K562 (cell line): ENCODE results near the gene RNPEPL1. TPM values are rescaled to one million over a fixed set of nuclear protein-coding genes. Genes with fewer than 3 reads are reported as not detected.
A peak's percentile ranks its signal among the peaks of the same experiment; 100 is the strongest.

Experiments used
- L3MBTL2 ChIP-seq: fragments of 450-650 bp; IDR thresholded peaks from 2 replicates; pipeline ENCODE4 v1.6.1; 2016; ENCODE audit warnings: mild to moderate bottlenecking, moderate library complexity
- SAP30 ChIP-seq: fragments of 200-600 bp; sonication (generic); IDR thresholded peaks from 2 replicates; pipeline ENCODE4 v1.6.1; 2012; ENCODE audit warnings: borderline replicate concordance, low read depth, mild to moderate bottlenecking, moderate library complexity, low read length, control low read depth, inconsistent platforms; ENCODE audit not compliant: insufficient read depth, poor library complexity, severe bottlenecking
- SMAD2 ChIP-seq: fragments of 150-350 bp; IDR thresholded peaks from 2 replicates; pipeline ENCODE4 v1.6.1; 2014; ENCODE audit warnings: low read depth, mild to moderate bottlenecking, low read length
- SUPT5H ChIP-seq: fragments of 450-650 bp; IDR thresholded peaks from 2 replicates; pipeline ENCODE4 v1.6.1; 2016
- TGIF2 ChIP-seq: sonication (generic); formaldehyde crosslinking; IDR thresholded peaks from 2 replicates; pipeline ENCODE4 v1.8.1; 2022; ENCODE audit warnings: mild to moderate bottlenecking, missing genetic modification reagents, moderate library complexity
- ZNF232 ChIP-seq: sonication (generic); formaldehyde crosslinking; IDR thresholded peaks from 2 replicates; pipeline ENCODE4 v1.8.0; 2022; ENCODE audit warnings: mild to moderate bottlenecking, missing genetic modification reagents
- polyA plus RNA-seq, 8 experiments: library from polyadenylated mRNA; depleted of rRNA in 4 of 8; stranded (reverse) in 5 of 8; unstranded in 3 of 8; fragments of >200 nt; fragmentation: Nextera tagmentation in 2 of 8; fragmentation: Illumina TruSeq in 1 of 8; extraction: Ambion mirVana in 2 of 8; extraction: Trizol in 1 of 8; gene quantifications; 2 replicates each; pipeline versions ENCODE4 v1.2.1 to v1.2.3, GENCODE V29; 2011 to 2014; ENCODE audit warnings: inconsistent platforms in 1 of 8, missing spikeins in 1 of 8
- total RNA-seq, 7 experiments: library from RNA; depleted of rRNA in 6 of 7; stranded (reverse); fragments of >200 nt in 6 of 7; fragmentation: Illumina TruSeq in 2 of 7; extraction: Trizol in 2 of 7; gene quantifications; 2 replicates each; pipeline versions ENCODE4 v1.2.1 to v1.2.3, GENCODE V29; 2011 to 2021; ENCODE audit warnings: low replicate concordance in 1 of 7
- TF ChIP-seq, protein P1 (sequence below): fragments of 250-450 bp; sonication (Bioruptor Pico); IDR thresholded peaks from 2 replicates; pipeline ENCODE4 v1.8.0; 2021; ENCODE audit warnings: borderline replicate concordance, mild to moderate bottlenecking, moderate library complexity; ENCODE audit not compliant: poor library complexity, severe bottlenecking
- TF ChIP-seq, protein P2 (sequence below): IDR thresholded peaks from 2 replicates; pipeline ENCODE4 v1.6.1; 2014; ENCODE audit warnings: antibody characterized with exemption
- TF ChIP-seq, protein P3 (sequence below): fragments of 450-650 bp; IDR thresholded peaks from 2 replicates; pipeline ENCODE4 v1.6.1; 2016; ENCODE audit warnings: borderline replicate concordance
- TF ChIP-seq, protein P4 (sequence below): sonication (generic); formaldehyde crosslinking; IDR thresholded peaks from 2 replicates; pipeline ENCODE4 v1.5.0; 2020; ENCODE audit warnings: missing genetic modification reagents
- TF ChIP-seq, protein P5 (sequence below): sonication (generic); formaldehyde crosslinking; IDR thresholded peaks from 2 replicates; pipeline ENCODE4 v1.9.0; 2022; ENCODE audit warnings: mild to moderate bottlenecking, missing genetic modification reagents
- TF ChIP-seq, protein P6 (sequence below): fragments of 450-650 bp; formaldehyde crosslinking; IDR thresholded peaks from 2 replicates; pipeline ENCODE4 v1.4.0; 2020; ENCODE audit warnings: mild to moderate bottlenecking
- TF ChIP-seq, protein P7 (sequence below): sonication (generic); formaldehyde crosslinking; IDR thresholded peaks from 2 replicates; pipeline ENCODE4 v1.8.0; 2022; ENCODE audit warnings: mild to moderate bottlenecking, missing genetic modification reagents
- TF ChIP-seq, protein P8 (sequence below): sonication (generic); formaldehyde crosslinking; IDR thresholded peaks from 2 replicates; pipeline ENCODE4 v1.8.0; 2022; ENCODE audit warnings: missing genetic modification reagents, mild to moderate bottlenecking, moderate library complexity, borderline replicate concordance
- TF ChIP-seq, protein P9 (sequence below): fragments of 450-650 bp; IDR thresholded peaks from 2 replicates; pipeline ENCODE4 v1.6.1; 2017; ENCODE audit warnings: antibody characterized with exemption, mild to moderate bottlenecking

Gene RNPEPL1
- total and polyA plus RNA-seq, 9 of the 15 experiments (the other 6 are each of a cell fraction or from before 2014, with no cell fraction given) = 0.07 to 38.7 (median 5.6) TPM

DNA sequence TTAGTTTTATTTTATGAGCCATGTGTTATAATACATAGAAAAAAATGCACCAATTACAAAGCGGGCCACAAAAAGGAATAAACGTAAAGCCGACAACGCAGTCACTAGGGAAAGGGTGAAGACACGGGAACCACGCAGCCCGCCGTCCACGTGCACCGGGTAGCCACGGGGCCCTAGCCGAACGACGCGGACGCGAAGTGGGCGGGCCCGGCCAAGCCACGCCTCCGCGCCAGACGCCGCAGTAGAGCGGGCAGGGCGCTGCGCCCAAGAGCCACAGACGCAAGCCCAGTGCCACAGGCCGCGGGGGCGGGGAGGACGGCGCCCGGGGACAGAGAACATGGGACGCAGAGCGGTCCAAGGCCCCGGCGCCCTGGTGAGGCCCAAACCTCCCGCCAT is 8.2 kb upstream of the RNPEPL1 start, which contains the start of gene DUSP28 (continued):
- TF ChIP-seq, protein P1, sequence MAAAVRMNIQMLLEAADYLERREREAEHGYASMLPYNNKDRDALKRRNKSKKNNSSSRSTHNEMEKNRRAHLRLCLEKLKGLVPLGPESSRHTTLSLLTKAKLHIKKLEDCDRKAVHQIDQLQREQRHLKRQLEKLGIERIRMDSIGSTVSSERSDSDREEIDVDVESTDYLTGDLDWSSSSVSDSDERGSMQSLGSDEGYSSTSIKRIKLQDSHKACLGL (CRISPR knock-in tag) = peak; percentile 87
- TF ChIP-seq TGIF2 (CRISPR knock-in tag) = no peak
- TF ChIP-seq, protein P2, sequence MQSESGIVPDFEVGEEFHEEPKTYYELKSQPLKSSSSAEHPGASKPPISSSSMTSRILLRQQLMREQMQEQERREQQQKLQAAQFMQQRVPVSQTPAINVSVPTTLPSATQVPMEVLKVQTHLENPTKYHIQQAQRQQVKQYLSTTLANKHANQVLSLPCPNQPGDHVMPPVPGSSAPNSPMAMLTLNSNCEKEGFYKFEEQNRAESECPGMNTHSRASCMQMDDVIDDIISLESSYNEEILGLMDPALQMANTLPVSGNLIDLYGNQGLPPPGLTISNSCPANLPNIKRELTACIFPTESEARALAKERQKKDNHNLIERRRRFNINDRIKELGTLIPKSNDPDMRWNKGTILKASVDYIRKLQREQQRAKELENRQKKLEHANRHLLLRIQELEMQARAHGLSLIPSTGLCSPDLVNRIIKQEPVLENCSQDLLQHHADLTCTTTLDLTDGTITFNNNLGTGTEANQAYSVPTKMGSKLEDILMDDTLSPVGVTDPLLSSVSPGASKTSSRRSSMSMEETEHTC = 0 out of 2 replicates have a peak, but pooled peaks have one; percentile 17
- TF ChIP-seq, protein P3, sequence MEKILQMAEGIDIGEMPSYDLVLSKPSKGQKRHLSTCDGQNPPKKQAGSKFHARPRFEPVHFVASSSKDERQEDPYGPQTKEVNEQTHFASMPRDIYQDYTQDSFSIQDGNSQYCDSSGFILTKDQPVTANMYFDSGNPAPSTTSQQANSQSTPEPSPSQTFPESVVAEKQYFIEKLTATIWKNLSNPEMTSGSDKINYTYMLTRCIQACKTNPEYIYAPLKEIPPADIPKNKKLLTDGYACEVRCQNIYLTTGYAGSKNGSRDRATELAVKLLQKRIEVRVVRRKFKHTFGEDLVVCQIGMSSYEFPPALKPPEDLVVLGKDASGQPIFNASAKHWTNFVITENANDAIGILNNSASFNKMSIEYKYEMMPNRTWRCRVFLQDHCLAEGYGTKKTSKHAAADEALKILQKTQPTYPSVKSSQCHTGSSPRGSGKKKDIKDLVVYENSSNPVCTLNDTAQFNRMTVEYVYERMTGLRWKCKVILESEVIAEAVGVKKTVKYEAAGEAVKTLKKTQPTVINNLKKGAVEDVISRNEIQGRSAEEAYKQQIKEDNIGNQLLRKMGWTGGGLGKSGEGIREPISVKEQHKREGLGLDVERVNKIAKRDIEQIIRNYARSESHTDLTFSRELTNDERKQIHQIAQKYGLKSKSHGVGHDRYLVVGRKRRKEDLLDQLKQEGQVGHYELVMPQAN = peak; percentile 93
- TF ChIP-seq, protein P4, sequence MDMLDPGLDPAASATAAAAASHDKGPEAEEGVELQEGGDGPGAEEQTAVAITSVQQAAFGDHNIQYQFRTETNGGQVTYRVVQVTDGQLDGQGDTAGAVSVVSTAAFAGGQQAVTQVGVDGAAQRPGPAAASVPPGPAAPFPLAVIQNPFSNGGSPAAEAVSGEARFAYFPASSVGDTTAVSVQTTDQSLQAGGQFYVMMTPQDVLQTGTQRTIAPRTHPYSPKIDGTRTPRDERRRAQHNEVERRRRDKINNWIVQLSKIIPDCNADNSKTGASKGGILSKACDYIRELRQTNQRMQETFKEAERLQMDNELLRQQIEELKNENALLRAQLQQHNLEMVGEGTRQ (CRISPR knock-in tag) = peak; percentile 31
- TF ChIP-seq, protein P5, sequence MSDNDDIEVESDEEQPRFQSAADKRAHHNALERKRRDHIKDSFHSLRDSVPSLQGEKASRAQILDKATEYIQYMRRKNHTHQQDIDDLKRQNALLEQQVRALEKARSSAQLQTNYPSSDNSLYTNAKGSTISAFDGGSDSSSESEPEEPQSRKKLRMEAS = peak; percentile 94
- TF ChIP-seq SAP30 = peak; percentile 49
- TF ChIP-seq, protein P6, sequence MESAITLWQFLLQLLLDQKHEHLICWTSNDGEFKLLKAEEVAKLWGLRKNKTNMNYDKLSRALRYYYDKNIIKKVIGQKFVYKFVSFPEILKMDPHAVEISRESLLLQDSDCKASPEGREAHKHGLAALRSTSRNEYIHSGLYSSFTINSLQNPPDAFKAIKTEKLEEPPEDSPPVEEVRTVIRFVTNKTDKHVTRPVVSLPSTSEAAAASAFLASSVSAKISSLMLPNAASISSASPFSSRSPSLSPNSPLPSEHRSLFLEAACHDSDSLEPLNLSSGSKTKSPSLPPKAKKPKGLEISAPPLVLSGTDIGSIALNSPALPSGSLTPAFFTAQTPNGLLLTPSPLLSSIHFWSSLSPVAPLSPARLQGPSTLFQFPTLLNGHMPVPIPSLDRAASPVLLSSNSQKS = no peak
- TF ChIP-seq, protein P7, sequence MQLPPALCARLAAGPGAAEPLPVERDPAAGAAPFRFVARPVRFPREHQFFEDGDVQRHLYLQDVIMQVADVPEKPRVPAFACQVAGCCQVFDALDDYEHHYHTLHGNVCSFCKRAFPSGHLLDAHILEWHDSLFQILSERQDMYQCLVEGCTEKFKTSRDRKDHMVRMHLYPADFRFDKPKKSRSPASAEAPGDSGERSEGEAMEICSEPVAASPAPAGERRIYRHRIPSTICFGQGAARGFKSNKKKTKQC (CRISPR knock-in tag) = 0 out of 2 replicates have a peak, but pooled peaks have one; percentile 6
- no peak for TF ChIP-seq SMAD2
- no peak for TF ChIP-seq ZNF232 (CRISPR knock-in tag)
- TF ChIP-seq, protein P8, sequence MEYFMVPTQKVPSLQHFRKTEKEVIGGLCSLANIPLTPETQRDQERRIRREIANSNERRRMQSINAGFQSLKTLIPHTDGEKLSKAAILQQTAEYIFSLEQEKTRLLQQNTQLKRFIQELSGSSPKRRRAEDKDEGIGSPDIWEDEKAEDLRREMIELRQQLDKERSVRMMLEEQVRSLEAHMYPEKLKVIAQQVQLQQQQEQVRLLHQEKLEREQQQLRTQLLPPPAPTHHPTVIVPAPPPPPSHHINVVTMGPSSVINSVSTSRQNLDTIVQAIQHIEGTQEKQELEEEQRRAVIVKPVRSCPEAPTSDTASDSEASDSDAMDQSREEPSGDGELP = peak; percentile 60; the same call in 1 of the 2 replicates
- TF ChIP-seq SUPT5H = peak; percentile 75
- peak; percentile 87 for TF ChIP-seq L3MBTL2
- TF ChIP-seq, protein P9, sequence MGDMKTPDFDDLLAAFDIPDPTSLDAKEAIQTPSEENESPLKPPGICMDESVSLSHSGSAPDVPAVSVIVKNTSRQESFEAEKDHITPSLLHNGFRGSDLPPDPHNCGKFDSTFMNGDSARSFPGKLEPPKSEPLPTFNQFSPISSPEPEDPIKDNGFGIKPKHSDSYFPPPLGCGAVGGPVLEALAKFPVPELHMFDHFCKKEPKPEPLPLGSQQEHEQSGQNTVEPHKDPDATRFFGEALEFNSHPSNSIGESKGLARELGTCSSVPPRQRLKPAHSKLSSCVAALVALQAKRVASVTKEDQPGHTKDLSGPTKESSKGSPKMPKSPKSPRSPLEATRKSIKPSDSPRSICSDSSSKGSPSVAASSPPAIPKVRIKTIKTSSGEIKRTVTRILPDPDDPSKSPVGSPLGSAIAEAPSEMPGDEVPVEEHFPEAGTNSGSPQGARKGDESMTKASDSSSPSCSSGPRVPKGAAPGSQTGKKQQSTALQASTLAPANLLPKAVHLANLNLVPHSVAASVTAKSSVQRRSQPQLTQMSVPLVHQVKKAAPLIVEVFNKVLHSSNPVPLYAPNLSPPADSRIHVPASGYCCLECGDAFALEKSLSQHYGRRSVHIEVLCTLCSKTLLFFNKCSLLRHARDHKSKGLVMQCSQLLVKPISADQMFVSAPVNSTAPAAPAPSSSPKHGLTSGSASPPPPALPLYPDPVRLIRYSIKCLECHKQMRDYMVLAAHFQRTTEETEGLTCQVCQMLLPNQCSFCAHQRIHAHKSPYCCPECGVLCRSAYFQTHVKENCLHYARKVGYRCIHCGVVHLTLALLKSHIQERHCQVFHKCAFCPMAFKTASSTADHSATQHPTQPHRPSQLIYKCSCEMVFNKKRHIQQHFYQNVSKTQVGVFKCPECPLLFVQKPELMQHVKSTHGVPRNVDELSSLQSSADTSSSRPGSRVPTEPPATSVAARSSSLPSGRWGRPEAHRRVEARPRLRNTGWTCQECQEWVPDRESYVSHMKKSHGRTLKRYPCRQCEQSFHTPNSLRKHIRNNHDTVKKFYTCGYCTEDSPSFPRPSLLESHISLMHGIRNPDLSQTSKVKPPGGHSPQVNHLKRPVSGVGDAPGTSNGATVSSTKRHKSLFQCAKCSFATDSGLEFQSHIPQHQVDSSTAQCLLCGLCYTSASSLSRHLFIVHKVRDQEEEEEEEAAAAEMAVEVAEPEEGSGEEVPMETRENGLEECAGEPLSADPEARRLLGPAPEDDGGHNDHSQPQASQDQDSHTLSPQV = peak; percentile 72
